Stimulated activated CD8-positive, alpha-beta memory T cell treated with anti-CD3 and anti-CD28 coated beads, Interleukin-7, amount 100 ng/mL, for 24 hours (primary cell): ENCODE results near the gene AMN1.

Source experiments
- DNase-seq: peaks from one replicate; pipeline ENCODE4 v3.0.0-alpha.2; 2020; ENCODE audit warnings: low read depth

AMN1 gene

GRCh38 chr12:31631023-31631724, 97.6 kb downstream of the AMN1 start:
- no peak for DNase-seq

GRCh38 chr12:31629756-31630732, 98.8 kb downstream of the AMN1 start:
- no peak for DNase-seq

- no peak for DNase-seq
Measured at GRCh38 chr12:31627456-31628054, 101.3 kb downstream of the AMN1 start.

GRCh38 chr12:31626270-31626995, 102.4 kb downstream of the AMN1 start:
- DNase-seq, result no peak

GRCh38 chr12:31622038-31622437, 106.8 kb downstream of the AMN1 start:
- DNase-seq, result no peak
